ENCODE results near the gene S1PR3.

Gene S1PR3

GRCh38 chr9:89021154-89021803, 30.0 kb downstream of the S1PR3 start:
- TF ChIP-seq CTCF (IDR thresholded peaks at IDR 0.05) (no peak), ZFX (IDR thresholded peaks at IDR 0.05; ENCODE audit: borderline replicate concordance) (no peak)
- no peak overlapping the region for H3K27ac ChIP-seq

DNA sequence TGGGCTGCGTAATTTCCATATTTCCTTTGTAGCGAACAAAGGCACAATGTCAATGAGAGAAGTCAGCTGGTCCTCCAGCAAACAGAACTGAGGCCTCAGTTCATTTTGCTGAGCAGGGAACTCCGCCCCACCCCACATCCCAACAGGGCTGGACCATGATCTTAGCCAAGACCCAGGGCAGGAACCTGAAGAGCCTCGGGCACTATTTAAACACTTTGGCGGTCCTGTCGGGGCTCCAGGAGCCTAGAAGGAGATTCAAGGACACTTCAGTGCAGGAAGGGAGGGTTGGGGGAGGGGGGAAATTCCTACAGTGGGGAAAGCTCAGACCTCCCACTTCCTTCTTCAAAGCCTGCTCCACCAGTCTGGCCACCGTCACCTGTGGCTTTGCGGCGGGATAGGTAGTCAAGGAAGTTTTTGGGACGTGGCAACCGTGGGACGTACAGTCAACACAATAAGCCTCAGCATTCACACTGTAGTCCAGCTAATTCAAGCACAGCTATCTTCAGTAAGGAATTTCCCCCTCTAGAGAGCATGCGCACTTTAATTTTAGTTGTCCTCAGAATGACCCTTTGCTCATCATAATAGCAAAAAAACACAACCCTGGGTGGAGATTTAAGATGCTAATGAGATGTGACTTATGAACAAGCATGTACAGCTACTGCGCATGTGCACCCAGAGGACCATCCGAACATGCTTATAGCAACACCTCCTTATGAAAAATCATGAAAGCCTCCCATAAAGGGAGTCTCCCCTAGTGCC, 30.9 kb downstream of the S1PR3 start:
- no peak overlapping the region for H3K27ac ChIP-seq
- no peak for TF ChIP-seq CTCF (IDR thresholded peaks at IDR 0.05)
- TF ChIP-seq ZFX (IDR thresholded peaks at IDR 0.05; ENCODE audit: borderline replicate concordance) = no peak

- TF ChIP-seq CTCF (IDR thresholded peaks at IDR 0.05) (no peak), ZFX (IDR thresholded peaks at IDR 0.05; ENCODE audit: borderline replicate concordance) (no peak)
- H3K27ac ChIP-seq = no peak overlapping the region
Measured at GRCh38 chr9:89022902-89023301, 31.6 kb downstream of the S1PR3 start.

- TF ChIP-seq CTCF (IDR thresholded peaks at IDR 0.05) = no peak
- TF ChIP-seq ZFX (IDR thresholded peaks at IDR 0.05; ENCODE audit: borderline replicate concordance) = no peak
- H3K27ac ChIP-seq = no peak overlapping the region
Measured at GRCh38 chr9:89023740-89024139, 32.5 kb downstream of the S1PR3 start.

DNA sequence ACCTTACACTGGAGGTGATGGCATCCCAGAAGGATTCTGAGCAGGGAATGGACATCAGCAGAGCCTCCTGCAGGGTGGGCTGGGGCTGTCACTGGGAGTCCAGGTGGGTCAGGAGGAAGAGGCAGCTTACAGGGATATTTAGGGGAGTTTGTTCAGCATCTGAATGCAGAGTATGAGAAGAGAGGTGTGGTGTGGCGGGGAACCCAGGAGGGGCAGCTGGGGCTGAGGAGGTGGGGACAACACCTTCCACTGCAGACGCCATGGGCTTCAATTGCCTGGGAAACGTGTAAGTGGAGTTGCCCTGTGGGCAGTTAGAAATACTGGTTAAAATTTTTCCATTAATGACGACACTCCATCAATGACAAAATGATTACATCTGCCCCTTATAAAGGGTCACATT, 33.5 kb downstream of the S1PR3 start:
- no peak overlapping the region for H3K27ac ChIP-seq
- TF ChIP-seq ZFX (IDR thresholded peaks at IDR 0.05; ENCODE audit: borderline replicate concordance) (no peak), CTCF (IDR thresholded peaks at IDR 0.05) (no peak)

GRCh38 chr9:89025553-89025952, 34.3 kb downstream of the S1PR3 start:
- H3K27ac ChIP-seq = no peak overlapping the region
- TF ChIP-seq ZFX (IDR thresholded peaks at IDR 0.05; ENCODE audit: borderline replicate concordance) (no peak), CTCF (IDR thresholded peaks at IDR 0.05) (no peak)

GRCh38 chr9:89026876-89027275, 35.6 kb downstream of the S1PR3 start:
- no peak overlapping the region for H3K27ac ChIP-seq
- TF ChIP-seq ZFX (IDR thresholded peaks at IDR 0.05; ENCODE audit: borderline replicate concordance) (no peak), CTCF (IDR thresholded peaks at IDR 0.05) (no peak)

Data from 22Rv1 (cell line).